ENCODE data around the gene PSMB8. TPM values are rescaled to one million over a fixed set of nuclear protein-coding genes. Genes with fewer than 3 reads are reported as not detected.
"Not testable (repeated sequence)": the region's sequence is repeated elsewhere in the genome, so short reads cannot be mapped to it uniquely, and the experiment has no call there.

Gene PSMB8
- total and polyA plus RNA-seq, 2 of the 8 experiments (the other 6 are each of a cell fraction or from before 2014, with no cell fraction given): 18.4 to 43.0 TPM

DNA sequence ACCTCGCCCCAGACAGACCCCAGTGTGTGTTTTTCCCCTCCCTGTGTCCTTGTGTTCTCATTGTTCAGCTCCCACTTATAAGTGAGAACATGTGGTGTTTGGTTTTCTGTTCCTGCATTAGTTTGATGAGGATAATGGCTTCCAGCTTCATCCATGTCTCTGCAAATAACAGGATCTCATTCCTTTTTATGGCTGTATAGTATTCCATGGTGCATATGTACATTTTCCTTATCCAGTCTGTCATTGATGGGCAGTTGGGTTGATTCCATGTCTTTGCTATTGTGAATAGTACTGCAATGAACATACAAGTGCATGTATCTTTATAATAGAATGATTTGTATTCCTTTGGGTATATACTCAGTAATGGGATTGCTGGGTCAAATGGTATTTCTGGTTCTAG is 30.1 kb upstream of the PSMB8 start:
- H4K8ac ChIP-seq (ENCODE audit: extremely low read depth, insufficient read depth, low read length): not testable (repeated sequence)
- POLR2A ChIA-PET (ENCODE audit: partially characterized antibody): interaction anchor here (0.6 kb wide), 1 partner anchor 16 kb away, joined by 3 read pairs; no protein-coding TSS in a partner anchor

More for the DNA sequence above, 30.1 kb upstream of the PSMB8 start:
- not testable (repeated sequence) for H2BK12ac ChIP-seq (ENCODE audit: low read depth, low read length); DNase-seq (ENCODE audit: low read depth in 1 of 2, low spot score in 2 of 2); H3K9ac ChIP-seq (replicated peaks in 1 of 4; ENCODE audit: extremely low read depth in 1 of 4, low read depth in 3 of 4, low read length in 3 of 4); H3K56ac ChIP-seq (replicated peaks; ENCODE audit: insufficient read length, low read depth, low read length); H3K4me3 ChIP-seq (ENCODE audit: extremely low read depth in 1 of 4, insufficient read depth in 2 of 4, low read depth in 3 of 4, low read length in 4 of 4); H3K27me3 ChIP-seq (replicated peaks in 1 of 4; ENCODE audit: control insufficient read depth in 3 of 4, extremely low read depth in 1 of 4, insufficient read depth in 3 of 4, low read length in 3 of 4); H2BK120ac ChIP-seq (replicated peaks; ENCODE audit: low read depth, low read length); H4K5ac ChIP-seq (ENCODE audit: insufficient read length, low read depth, low read length); H4K20me1 ChIP-seq (replicated peaks in 1 of 2; ENCODE audit: control insufficient read depth in 1 of 2, insufficient read depth in 2 of 2, low read length in 2 of 2); H3K18ac ChIP-seq (ENCODE audit: extremely low read depth, low read length); H4K91ac ChIP-seq (replicated peaks; ENCODE audit: insufficient read length, low read length); H3K4me1 ChIP-seq (replicated peaks in 1 of 4; ENCODE audit: control insufficient read depth in 3 of 4, insufficient read depth in 4 of 4, low read length in 3 of 4); H3K36me3 ChIP-seq (ENCODE audit: control insufficient read depth in 2 of 4, insufficient read depth in 4 of 4, low read length in 3 of 4); H2AFZ ChIP-seq (ENCODE audit: low read length); H3K9me3 ChIP-seq (ENCODE audit: insufficient read depth in 2 of 2, low read depth in 1 of 2, low read length in 1 of 2); H2AK5ac ChIP-seq (ENCODE audit: low read depth, low read length); H2BK20ac ChIP-seq (ENCODE audit: low read length); H3K4me2 ChIP-seq (ENCODE audit: insufficient read depth in 1 of 2, low read depth in 2 of 2, low read length in 2 of 2); H3K4ac ChIP-seq (replicated peaks; ENCODE audit: insufficient read length, low read depth, low read length); FAIRE-seq; H3K79me1 ChIP-seq (ENCODE audit: low read depth, low read length); H3K14ac ChIP-seq (ENCODE audit: insufficient read length); H3K23me2 ChIP-seq (ENCODE audit: low read depth, low read length); H3K23ac ChIP-seq (ENCODE audit: insufficient read length); H3K27ac ChIP-seq (ENCODE audit: low read depth, low read length); H2BK15ac ChIP-seq (ENCODE audit: low read length); H2BK5ac ChIP-seq (ENCODE audit: low read depth, low read length); H3K79me2 ChIP-seq (ENCODE audit: control insufficient read depth in 1 of 2, insufficient read depth in 2 of 2, low read length in 2 of 2)
- 13% methylated on average over 1 of the region's 1 CpG; no CpG with 5 or more reads in 1 of the 2 experiments for WGBS, 2 experiments (ENCODE audit: extremely low coverage in 1 of 2, insufficient coverage in 1 of 2, insufficient read length in 1 of 2, insufficient replicate concordance in 2 of 2, low coverage in 1 of 2, low lambda C conversion rate in 2 of 2, missing lambda C conversion rate in 1 of 2)
- CTCF ChIA-PET (ENCODE audit: partially characterized antibody): interaction anchor here (1.6 kb wide), 1 partner anchor 20 kb away, joined by 3 read pairs; the partner anchor contains the start of genes PSMB9 and TAP1
